Activated CD4-positive, alpha-beta T cell treated with anti-CD3 and anti-CD28 coated beads, Interleukin-2, amount 10 ng/mL, durations not matched to agents 7 days and 5 days (primary cell): ENCODE data around the gene CRYL1. TPM values are rescaled to one million over a fixed set of nuclear protein-coding genes. Genes with fewer than 3 reads are reported as not detected.

Source experiments
- CTCF ChIA-PET: fragments of 350-600 bp; sonication (Branson Sonifier 250); formaldehyde crosslinking; loops from one replicate; lab custom pipeline; 2021; ENCODE audit warnings: antibody characterized with exemption; lab: Charles Lee
- POLR2A ChIA-PET: fragments of 350-600 bp; sonication (Branson Sonifier 250); formaldehyde crosslinking; loops from one replicate; lab custom pipeline; 2021; ENCODE audit warnings: antibody characterized with exemption; lab: Charles Lee
- DNase-seq: peaks from one replicate; pipeline ENCODE4 v3.0.0-alpha.2; 2020
- H3K27ac Mint-ChIP-seq: one replicate; pipeline ENCODE4 v1.8.0; 2021; ENCODE audit warnings: mild to moderate bottlenecking, moderate library complexity, mixed read lengths
- H3K27me3 Mint-ChIP-seq: one replicate; pipeline ENCODE4 v1.8.0; 2021; ENCODE audit warnings: mixed read lengths
- H3K36me3 Mint-ChIP-seq: one replicate; pipeline ENCODE4 v1.8.0; 2021; ENCODE audit warnings: low read depth, mixed read lengths
- H3K4me1 Mint-ChIP-seq: one replicate; pipeline ENCODE4 v1.8.0; 2021; ENCODE audit warnings: mixed read lengths
- H3K4me3 Mint-ChIP-seq: one replicate; pipeline ENCODE4 v1.8.0; 2021; ENCODE audit warnings: mild to moderate bottlenecking, moderate library complexity, mixed read lengths
- H3K9me3 Mint-ChIP-seq: one replicate; pipeline ENCODE4 v1.8.0; 2021; ENCODE audit warnings: mixed read lengths
- total RNA-seq, 2 experiments: library from RNA; stranded (reverse); gene quantifications; one replicate each; pipeline ENCODE4 v1.2.3, GENCODE V29; 2021

The CRYL1 gene
- total RNA-seq, 2 experiments from 2014 or later, result 10.5 to 11.7 TPM

DNA sequence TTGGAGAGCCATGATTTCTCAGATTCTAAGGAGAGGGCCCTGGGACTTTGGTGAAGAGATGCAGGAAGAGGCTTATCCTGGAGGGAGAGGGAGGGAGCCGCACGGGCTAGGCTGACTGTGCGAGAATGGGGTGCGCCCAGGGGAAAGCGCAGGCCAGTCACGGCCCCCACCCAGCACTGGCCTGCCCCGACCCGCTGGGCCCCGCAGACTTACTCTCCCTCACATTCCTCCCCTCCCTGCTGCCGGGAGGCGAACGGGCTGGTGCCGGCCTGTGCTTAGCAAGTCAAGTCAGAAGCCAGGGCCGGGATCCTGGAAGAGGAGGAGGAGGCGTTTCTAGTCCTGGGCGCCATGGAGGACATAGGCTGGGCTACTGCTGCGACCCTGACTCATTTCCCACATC is 120.0 kb downstream of the CRYL1 start:
- H3K9me3 Mint-ChIP-seq, result no peaks in the 10 kb centered on the region
- no peak for DNase-seq
- H3K4me1 Mint-ChIP-seq, result peaks cover 30% of the 10 kb centered on the region
- H3K27me3 Mint-ChIP-seq, result no peaks in the 10 kb centered on the region
- no peak overlapping the region for H3K4me3 Mint-ChIP-seq
- peaks cover 2% of the 10 kb centered on the region for H3K36me3 Mint-ChIP-seq
- ChIA-PET POLR2A (no interaction called here), CTCF (no interaction called here)
- H3K27ac Mint-ChIP-seq, result no peak overlapping the region

DNA sequence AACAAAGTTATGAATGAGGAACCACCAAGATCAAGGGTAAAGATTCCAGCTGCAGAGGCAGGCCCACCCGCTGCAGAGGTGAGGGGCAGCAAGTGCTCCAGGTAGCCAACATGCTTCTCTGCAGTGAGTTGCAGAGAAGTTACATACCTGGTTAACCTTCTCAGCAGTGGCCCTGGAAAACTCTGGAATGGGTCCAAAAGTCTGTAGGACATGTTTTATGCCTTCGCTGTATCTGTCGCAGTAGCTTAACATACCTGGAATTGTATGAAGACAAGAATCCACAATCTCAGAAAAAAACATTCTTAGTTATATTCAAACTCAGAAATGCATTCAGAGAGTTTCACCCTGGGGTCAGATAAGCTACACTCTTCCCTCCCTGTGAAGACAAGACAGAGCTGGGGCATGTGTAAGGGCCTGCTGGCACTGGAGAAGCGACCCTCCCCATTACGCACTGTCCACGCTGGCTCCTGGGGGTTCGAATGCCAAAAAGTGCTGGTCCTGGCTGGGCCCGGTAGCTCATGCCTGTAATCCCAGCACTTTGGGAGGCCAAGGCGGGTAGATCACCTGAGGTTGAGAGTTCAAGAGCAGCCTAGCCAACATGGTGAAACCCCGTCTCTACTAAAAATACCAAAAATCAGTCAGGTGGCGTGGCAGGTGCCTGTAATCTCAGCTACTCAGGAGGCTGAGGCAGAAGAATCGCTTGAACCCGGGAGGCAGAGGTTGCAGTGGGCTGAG is 121.0 kb downstream of the CRYL1 start:
- Mint-ChIP-seq H3K27ac (no peak overlapping the region), H3K4me1 (peaks cover 29% of the 10 kb centered on the region)

DNA sequence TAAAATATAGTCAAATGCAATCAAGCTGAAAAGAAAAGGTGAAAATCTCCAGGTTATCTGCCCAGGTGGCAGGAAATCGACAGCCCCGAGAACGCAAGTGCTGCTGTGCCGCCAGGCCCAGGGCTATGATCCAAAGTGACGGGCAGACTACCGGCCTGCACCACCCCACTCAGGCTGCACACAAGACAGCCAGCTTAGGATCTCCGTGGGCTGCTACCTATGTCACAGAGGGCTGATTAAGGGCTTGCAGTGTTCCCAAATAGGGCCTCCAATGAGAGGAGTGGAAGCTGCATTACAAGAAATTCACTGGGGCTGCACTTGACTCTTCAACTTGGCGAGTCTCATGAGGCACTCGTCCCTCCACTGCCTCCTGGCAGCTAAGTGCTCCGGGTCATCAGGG is 121.8 kb downstream of the CRYL1 start:
- CTCF ChIA-PET, result interaction anchor here (1.0 kb wide), 1 partner anchor 22 kb away, joined by 3 read pairs; no protein-coding TSS in a partner anchor
- no peaks in the 10 kb centered on the region for H3K9me3 Mint-ChIP-seq
- peaks cover 29% of the 10 kb centered on the region for H3K4me1 Mint-ChIP-seq
- no peak overlapping the region for H3K27ac Mint-ChIP-seq
- POLR2A ChIA-PET, result no interaction called here
- DNase-seq, result no peak
- peaks cover 2% of the 10 kb centered on the region for H3K36me3 Mint-ChIP-seq
- peaks cover 2% of the 10 kb centered on the region for H3K27me3 Mint-ChIP-seq
- no peak overlapping the region for H3K4me3 Mint-ChIP-seq

More for the DNA sequence above, 121.0 kb downstream of the CRYL1 start:
- POLR2A ChIA-PET, result no interaction called here
- peaks cover 2% of the 10 kb centered on the region for H3K27me3 Mint-ChIP-seq
- H3K9me3 Mint-ChIP-seq, result no peaks in the 10 kb centered on the region
- CTCF ChIA-PET, result interaction anchor here (0.7 to 1.0 kb wide), 3 partner anchors 16 to 68 kb away, joined by 3 to 4 read pairs (median 3); no protein-coding TSS in a partner anchor
- no peak for DNase-seq
- H3K36me3 Mint-ChIP-seq, result peaks cover 2% of the 10 kb centered on the region
- no peak overlapping the region for H3K4me3 Mint-ChIP-seq

DNA sequence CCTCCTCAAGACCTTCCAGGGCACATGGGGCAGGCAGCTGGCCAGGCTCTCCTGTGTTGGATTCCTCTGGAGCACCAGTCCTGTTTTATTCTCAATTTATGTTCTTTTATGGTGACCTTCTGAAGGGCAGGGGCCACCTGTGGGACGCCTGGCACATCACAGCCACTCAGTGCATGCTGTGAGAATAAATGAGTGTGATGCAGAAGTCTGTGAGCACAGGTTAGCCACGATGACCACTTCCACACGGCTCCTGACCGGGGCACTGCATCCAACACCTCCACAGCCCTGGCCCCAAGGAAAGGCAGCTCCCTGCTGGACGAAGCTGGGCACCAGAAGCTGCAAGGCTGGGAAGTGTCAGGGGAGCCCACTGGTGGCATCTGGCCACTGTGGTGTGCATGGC is 122.8 kb downstream of the CRYL1 start:
- Mint-ChIP-seq H3K9me3 (no peaks in the 10 kb centered on the region), H3K36me3 (peaks cover 2% of the 10 kb centered on the region), H3K27me3 (peaks cover 2% of the 10 kb centered on the region), H3K4me3 (no peak overlapping the region), H3K4me1 (peaks cover 29% of the 10 kb centered on the region), H3K27ac (no peak overlapping the region)
- no peak for DNase-seq
- ChIA-PET CTCF (interaction anchor here (1.1 kb wide), 1 partner anchor 9 kb away, joined by 4 read pairs; no protein-coding TSS in a partner anchor), POLR2A (no interaction called here)

DNA sequence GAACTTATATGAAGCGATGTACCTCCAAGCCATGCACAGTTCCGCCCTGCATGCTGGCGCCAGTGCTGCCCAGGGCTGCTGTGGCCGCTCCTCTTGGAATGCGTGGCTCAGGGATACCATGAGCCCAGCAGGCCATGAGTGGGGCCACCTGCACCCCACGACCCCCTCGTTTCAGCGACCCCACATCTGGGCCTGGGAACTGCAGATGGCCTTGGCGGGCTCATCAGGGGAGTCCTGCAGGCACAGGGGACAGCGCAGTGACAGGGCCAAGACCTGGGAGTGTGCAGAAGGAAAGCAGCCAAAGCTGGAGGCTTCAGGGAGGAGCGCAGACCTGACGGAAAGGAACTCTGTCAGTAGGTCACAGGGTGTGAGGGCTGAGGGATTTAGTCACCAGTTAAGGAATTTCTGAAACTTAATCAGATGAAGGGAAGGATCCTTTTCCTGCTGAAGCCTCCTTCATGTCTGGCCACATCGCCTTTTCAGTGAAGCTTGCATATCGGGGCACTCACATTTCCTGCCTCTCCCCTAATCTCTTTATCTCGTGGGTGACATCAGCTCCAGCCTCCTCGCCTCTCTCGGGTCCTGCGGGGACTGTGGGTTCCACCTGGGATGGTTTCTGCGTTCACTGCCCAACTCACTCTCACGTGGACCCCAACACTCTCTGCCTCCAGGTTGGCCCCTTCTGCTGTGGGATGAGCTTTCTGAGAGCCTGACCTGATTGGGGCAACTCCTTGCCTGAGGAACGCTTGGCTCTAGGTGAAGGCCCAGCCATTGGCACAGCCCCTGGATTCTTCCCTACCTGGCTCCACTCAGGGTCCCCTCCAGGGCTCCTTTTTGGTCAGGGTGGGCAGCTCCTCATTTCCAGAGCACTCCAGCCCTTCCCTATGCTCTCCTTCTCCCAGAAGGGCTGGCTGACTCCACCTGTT is 123.5 kb downstream of the CRYL1 start:
- ChIA-PET POLR2A (interaction anchor here (1.1 kb wide), 1 partner anchor 10 kb away, joined by 3 read pairs; no protein-coding TSS in a partner anchor), CTCF (interaction anchor here (1.1 kb wide), 1 partner anchor 10 kb away, joined by 4 read pairs; no protein-coding TSS in a partner anchor)
- no peak overlapping the region for H3K27ac Mint-ChIP-seq
- no peaks in the 10 kb centered on the region for H3K9me3 Mint-ChIP-seq
- peaks cover 27% of the 10 kb centered on the region for H3K4me1 Mint-ChIP-seq
- peak; percentile 29 for DNase-seq
- H3K27me3 Mint-ChIP-seq, result peaks cover 2% of the 10 kb centered on the region
- H3K36me3 Mint-ChIP-seq, result no peaks in the 10 kb centered on the region
- H3K4me3 Mint-ChIP-seq, result no peak overlapping the region

DNA sequence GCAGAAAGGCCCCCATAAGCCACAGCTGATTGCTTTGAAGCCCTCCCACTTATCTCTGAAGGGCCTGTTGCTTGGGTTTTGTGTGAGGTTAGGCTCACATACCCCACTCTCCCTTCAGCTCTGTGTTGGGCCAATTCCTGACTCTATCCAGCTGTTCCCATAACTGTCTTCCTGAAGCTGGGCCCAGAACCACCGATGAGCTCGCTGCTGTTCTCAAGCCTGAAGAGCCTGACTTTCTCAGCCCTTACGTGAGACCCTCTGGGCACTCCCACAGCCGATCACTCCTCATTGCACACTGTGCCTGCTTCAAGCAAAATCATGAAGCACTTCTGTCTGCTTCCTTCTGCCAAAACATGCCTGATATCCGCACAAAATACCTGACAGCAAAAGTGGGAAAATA is 124.1 kb downstream of the CRYL1 start:
- Mint-ChIP-seq H3K4me1 (peaks cover 27% of the 10 kb centered on the region), H3K4me3 (no peak overlapping the region), H3K36me3 (no peaks in the 10 kb centered on the region), H3K27me3 (peaks cover 2% of the 10 kb centered on the region), H3K9me3 (no peaks in the 10 kb centered on the region), H3K27ac (no peak overlapping the region)
- POLR2A ChIA-PET, result interaction anchor here (1.1 kb wide), 1 partner anchor 10 kb away, joined by 3 read pairs; no protein-coding TSS in a partner anchor
- DNase-seq, result no peak
- CTCF ChIA-PET, result interaction anchor here (1.3 kb wide), 1 partner anchor 10 kb away, joined by 3 read pairs; no protein-coding TSS in a partner anchor

DNA sequence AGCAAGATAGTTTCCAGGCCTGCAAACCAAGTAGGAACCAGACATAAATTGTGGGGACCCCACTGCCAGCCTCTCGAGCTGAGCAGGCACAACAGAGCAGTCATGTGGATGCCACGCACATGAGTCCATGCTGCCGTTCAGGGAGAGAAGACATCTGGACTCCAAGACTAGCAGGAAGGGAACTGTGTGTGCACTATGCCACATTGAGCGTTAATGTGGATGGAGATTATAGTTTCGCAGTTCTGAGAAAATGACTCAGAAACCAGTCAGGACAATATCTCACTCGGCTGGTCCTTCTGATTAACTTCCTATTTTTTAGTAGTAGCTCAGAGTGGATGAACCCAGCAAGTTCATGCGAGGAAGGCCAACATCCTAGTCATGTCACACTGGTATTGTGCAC is 124.9 kb downstream of the CRYL1 start:
- no peak for DNase-seq
- POLR2A ChIA-PET, result no interaction called here
- Mint-ChIP-seq H3K27ac (no peak overlapping the region), H3K9me3 (no peaks in the 10 kb centered on the region), H3K4me3 (no peak overlapping the region), H3K4me1 (peaks cover 27% of the 10 kb centered on the region), H3K36me3 (no peaks in the 10 kb centered on the region), H3K27me3 (peaks cover 2% of the 10 kb centered on the region)
- CTCF ChIA-PET, result interaction anchor here (1.3 kb wide), 1 partner anchor 11 kb away, joined by 3 read pairs; no protein-coding TSS in a partner anchor

DNA sequence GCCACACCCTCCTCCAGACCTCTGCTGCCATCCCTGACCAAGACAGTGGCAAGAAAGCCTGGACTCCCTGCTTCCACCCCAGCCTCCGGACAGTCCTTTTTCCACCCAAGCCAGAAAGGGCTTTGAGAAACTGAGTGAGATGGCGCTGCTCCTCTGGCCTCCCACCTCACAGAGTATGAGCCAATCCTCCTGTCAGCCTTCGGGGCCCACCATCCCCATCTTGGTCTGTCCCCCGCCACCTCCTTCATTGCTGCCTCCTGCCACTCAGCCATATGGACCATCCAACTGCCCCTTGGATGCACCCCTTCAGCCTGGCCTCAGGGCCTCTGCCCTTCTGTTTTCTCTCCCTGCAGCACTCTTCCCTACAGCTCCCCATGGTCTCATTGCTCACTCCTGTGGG is 125.7 kb downstream of the CRYL1 start:
- H3K4me3 Mint-ChIP-seq, result no peak overlapping the region
- no peak overlapping the region for H3K27ac Mint-ChIP-seq
- POLR2A ChIA-PET, result no interaction called here
- H3K4me1 Mint-ChIP-seq, result peaks cover 27% of the 10 kb centered on the region
- no peaks in the 10 kb centered on the region for H3K9me3 Mint-ChIP-seq
- no peaks in the 10 kb centered on the region for H3K36me3 Mint-ChIP-seq
- CTCF ChIA-PET, result no interaction called here
- no peak for DNase-seq
- H3K27me3 Mint-ChIP-seq, result peaks cover 2% of the 10 kb centered on the region

DNA sequence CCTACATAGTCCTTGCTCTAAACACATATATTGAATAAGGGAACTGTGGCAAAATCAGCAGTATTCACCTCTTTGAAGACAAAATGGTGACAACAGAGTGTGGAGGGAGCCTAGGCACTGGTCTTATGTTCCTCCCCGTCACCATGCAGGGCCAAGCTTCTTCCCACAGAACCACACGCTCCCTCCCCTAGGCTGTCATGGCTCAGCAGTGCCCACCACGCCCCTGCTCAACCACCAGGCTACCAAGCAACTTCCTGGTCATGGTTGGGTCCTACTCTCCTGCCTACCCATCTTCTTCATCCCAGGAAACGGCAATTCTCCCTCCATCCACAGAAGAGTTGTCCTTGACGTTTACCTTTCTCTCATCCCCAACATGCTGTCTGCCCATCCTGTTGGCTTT is 126.1 kb downstream of the CRYL1 start:
- no peak overlapping the region for H3K4me3 Mint-ChIP-seq
- H3K27me3 Mint-ChIP-seq, result peaks cover 2% of the 10 kb centered on the region
- POLR2A ChIA-PET, result no interaction called here
- CTCF ChIA-PET, result no interaction called here
- H3K27ac Mint-ChIP-seq, result no peak overlapping the region
- peaks cover 27% of the 10 kb centered on the region for H3K4me1 Mint-ChIP-seq
- H3K9me3 Mint-ChIP-seq, result no peaks in the 10 kb centered on the region
- DNase-seq, result no peak
- no peaks in the 10 kb centered on the region for H3K36me3 Mint-ChIP-seq

DNA sequence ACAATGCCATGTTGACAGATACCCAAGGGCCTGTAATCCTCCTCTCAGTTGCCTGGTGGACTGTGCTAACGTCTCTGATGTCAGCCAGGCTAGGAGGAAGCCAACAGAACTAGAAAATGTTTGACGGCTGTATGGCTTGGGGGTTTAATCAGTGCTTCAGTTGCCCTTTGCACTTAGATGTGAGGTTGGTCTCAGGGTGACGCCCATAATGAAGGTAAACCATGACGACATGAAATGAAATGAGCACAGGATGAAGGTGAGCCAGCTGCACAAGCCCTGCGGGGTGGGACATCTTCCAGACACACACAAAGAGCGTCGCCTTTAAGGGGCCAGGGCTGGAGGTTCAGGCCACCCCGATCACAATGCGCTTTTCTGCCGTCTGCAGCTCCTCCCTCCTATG is 127.2 kb downstream of the CRYL1 start:
- Mint-ChIP-seq H3K36me3 (no peaks in the 10 kb centered on the region), H3K9me3 (no peaks in the 10 kb centered on the region), H3K27ac (no peak overlapping the region), H3K4me3 (no peak overlapping the region), H3K27me3 (peaks cover 2% of the 10 kb centered on the region), H3K4me1 (peaks cover 27% of the 10 kb centered on the region)
- DNase-seq, result no peak
- CTCF ChIA-PET, result interaction anchor here (0.6 to 1.5 kb wide), 4 partner anchors 9 to 129 kb away, joined by 3 to 4 read pairs (median 3); no protein-coding TSS in a partner anchor
- POLR2A ChIA-PET, result no interaction called here

DNA sequence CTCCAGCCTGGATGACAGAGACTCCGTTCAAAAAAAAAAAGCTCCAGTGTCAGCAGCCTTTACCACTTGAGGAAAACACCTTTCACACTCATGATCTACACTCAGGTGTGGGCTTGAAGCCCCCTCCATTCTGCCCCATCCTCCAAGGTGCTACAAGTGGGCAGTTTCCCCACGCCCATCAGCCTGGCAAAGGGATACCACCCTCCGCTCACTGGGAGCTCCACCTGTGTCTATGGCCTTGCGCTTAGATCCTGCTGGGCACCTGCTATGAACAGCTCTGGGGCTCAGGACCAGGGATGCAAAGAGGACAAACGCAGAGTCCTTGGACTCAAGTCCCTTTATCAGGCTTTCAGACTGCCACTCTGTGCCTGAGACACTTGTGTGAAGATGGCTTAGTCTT is 127.8 kb downstream of the CRYL1 start:
- CTCF ChIA-PET, result interaction anchor here (0.6 to 1.5 kb wide), 4 partner anchors 9 to 201 kb away, joined by 3 to 4 read pairs (median 3); no protein-coding TSS in a partner anchor
- no peak for DNase-seq

DNA sequence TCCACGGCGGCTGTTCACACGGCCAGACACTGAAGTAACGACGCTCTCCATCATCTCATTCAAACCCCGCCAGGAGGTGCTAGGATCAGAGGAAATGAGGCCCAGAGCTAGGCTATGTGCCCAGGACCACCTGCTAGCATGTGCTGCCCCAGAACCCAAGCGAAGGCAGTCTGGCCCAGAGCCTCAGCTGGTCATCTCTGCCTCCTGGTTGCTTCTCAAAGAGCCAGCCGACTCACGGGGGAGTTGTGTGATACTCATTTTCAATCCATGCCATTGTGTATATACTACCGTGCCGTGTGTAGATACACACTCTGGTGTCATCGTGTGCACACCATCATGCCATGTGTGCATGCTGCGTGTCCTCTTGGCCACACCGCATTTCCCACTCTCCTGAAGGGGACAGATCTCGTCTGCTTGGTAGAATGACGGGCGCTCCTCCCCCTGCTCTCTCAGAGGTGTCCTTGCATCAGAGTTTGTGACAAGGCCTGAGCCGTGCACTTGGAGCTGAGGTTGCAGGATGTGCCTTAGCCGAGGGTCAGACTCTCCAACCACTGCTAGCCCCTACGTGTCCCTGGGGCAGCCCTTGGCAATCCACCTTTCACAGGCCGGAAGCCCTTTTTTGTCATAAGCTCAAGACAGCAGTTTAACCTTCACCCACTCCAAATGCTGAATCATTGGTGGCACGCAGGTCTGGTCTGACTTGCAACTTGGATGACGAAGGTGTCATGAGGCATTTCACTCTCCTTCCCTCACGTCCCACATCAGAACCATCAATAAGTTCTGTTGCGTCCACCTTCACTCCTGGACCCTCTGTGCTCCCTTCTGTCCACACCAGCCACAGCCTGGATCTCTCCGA is 130.4 kb downstream of the CRYL1 start:
- ChIA-PET POLR2A (no interaction called here), CTCF (no interaction called here)
- Mint-ChIP-seq H3K4me3 (no peak overlapping the region), H3K36me3 (no peaks in the 10 kb centered on the region), H3K9me3 (no peaks in the 10 kb centered on the region), H3K4me1 (peaks cover 3% of the 10 kb centered on the region), H3K27ac (no peak overlapping the region), H3K27me3 (peaks cover 2% of the 10 kb centered on the region)
- DNase-seq, result no peak

More for the DNA sequence above, 127.8 kb downstream of the CRYL1 start:
- Mint-ChIP-seq H3K4me1 (peaks cover 22% of the 10 kb centered on the region), H3K9me3 (no peaks in the 10 kb centered on the region), H3K4me3 (no peak overlapping the region), H3K27me3 (peaks cover 2% of the 10 kb centered on the region), H3K27ac (no peak overlapping the region), H3K36me3 (no peaks in the 10 kb centered on the region)
- POLR2A ChIA-PET, result no interaction called here
